Esophagus muscularis mucosa (tissue), 4 donors: ENCODE data around the gene C1R. TPM values are rescaled to one million over a fixed set of nuclear protein-coding genes. Genes with fewer than 3 reads are reported as not detected.

Experiments used
- DNase-seq: peaks from one replicate; pipeline ENCODE4 v3.0.0-alpha.2; 2017; ENCODE audit errors: extremely low spot score
- H3K27ac ChIP-seq, 4 donors: fragments of 200-600 bp; sonication (generic); replicated peaks in 1 of 4; 1 replicate in 3 of 4; 2 replicates in 1 of 4; pipeline ENCODE4 v1.5.1; 2016 to 2019; ENCODE audit warnings: mild to moderate bottlenecking in 1 of 4
- H3K27me3 ChIP-seq, 4 donors: fragments of 200-600 bp; sonication (generic); one replicate each; pipeline versions ENCODE4 v1.5.1 to v1.6.0; 2016 to 2019
- H3K36me3 ChIP-seq, 4 donors: fragments of 200-600 bp; sonication (generic); one replicate each; pipeline ENCODE4 v1.5.1; 2016 to 2019
- H3K4me1 ChIP-seq, 4 donors: fragments of 200-600 bp; sonication (generic); one replicate each; pipeline ENCODE4 v1.5.1; 2016 to 2019
- H3K4me3 ChIP-seq, 4 donors: fragments of 200-600 bp; sonication (generic); 1 replicate in 2 of 4; 2 replicates in 2 of 4; pipeline ENCODE4 v1.5.1; 2016 to 2019; ENCODE audit warnings: mild to moderate bottlenecking in 4 of 4, moderate library complexity in 1 of 4
- H3K9me3 ChIP-seq, 4 donors: fragments of 200-600 bp; sonication (generic); 1 replicate in 3 of 4; 2 replicates in 1 of 4; pipeline ENCODE4 v1.5.1; 2016 to 2019
- EP300 ChIP-seq: sonication (generic); formaldehyde crosslinking; IDR thresholded peaks from one replicate; pipeline ENCODE4 v1.6.1; 2017; ENCODE audit warnings: antibody characterized with exemption
- POLR2A ChIP-seq: fragments of 450-650 bp; IDR thresholded peaks from one replicate; pipeline ENCODE4 v1.6.1; 2017; ENCODE audit warnings: antibody characterized with exemption, moderate library complexity, mild to moderate bottlenecking, low read depth
- POLR2AphosphoS5 ChIP-seq, 2 donors: sonication (generic); formaldehyde crosslinking; IDR thresholded peaks; one replicate each; pipeline ENCODE4 v1.6.1; 2017; ENCODE audit warnings: antibody characterized with exemption in 2 of 2
- WGBS: methylation state at CpG from one replicate; pipeline ENCODE4 v1.1.5; 2018; 5-methylcytosine and 5-hydroxymethylcytosine counted together
- intact Hi-C: fragments of 100-400 bp; cut with DNase I; formaldehyde crosslinking; loops from one replicate; pipeline ENCODE4 v1.15.1; 2023
- total RNA-seq, 4 donors: library from RNA; depleted of rRNA; stranded (reverse); fragments of >200 nt; gene quantifications; one replicate each; pipeline versions ENCODE4 v1.1.0 to v1.2.1, GENCODE V29; 2016
- TF ChIP-seq, protein P1 (sequence below), 3 experiments: fragments of 200-600 bp in 2 of 3; fragments of 450-650 bp in 1 of 3; sonication (generic) in 2 of 3; IDR thresholded peaks; one replicate each; pipeline ENCODE4 v1.5.1; 2017 to 2019; ENCODE audit warnings: antibody characterized with exemption in 3 of 3, mild to moderate bottlenecking in 2 of 3, moderate library complexity in 1 of 3

The C1R gene
- total RNA-seq, 4 donors from 2014 or later, result 324 to 603 (median 572) TPM

DNA sequence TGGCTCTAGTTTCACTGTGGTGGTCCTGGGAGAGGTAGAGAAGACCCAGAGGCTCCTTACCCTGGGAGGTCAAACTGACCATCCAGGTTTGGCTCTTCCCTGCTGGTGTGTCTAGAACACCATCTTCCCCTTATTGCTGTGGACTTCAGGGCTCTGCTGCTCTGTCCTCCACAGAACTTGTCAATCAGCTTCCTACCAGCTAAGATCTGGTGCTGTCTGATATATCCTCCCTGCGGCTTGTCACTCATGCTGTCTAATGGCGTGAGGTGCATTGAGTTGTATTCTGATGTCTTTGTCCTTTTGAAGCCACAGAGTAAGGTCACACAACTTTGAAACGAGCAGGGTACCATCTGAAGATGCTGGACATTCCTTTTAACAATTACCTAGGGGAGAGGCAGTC is 24.0 kb upstream of the C1R start:
- 83% methylated on average over 3 of the region's 3 CpGs for WGBS
- intact Hi-C loops, result no loop called here
- peaks cover 0 to 24% (median 23%) of the 10 kb centered on the region in 4 donors for H3K4me1 ChIP-seq
- H3K4me3 ChIP-seq, result no peak overlapping the region
- H3K9me3 ChIP-seq, result no peaks in the 10 kb centered on the region
- H3K27me3 ChIP-seq, result no peaks in the 10 kb centered on the region
- H3K36me3 ChIP-seq, result peaks cover 0 to 33% (median 3%) of the 10 kb centered on the region in 4 donors
- H3K27ac ChIP-seq, result no peak overlapping the region
- TF ChIP-seq POLR2AphosphoS5 (IDR thresholded peaks at IDR 0.05) (no peak), EP300 (no peak), POLR2A (no peak)
- TF ChIP-seq, protein P1, sequence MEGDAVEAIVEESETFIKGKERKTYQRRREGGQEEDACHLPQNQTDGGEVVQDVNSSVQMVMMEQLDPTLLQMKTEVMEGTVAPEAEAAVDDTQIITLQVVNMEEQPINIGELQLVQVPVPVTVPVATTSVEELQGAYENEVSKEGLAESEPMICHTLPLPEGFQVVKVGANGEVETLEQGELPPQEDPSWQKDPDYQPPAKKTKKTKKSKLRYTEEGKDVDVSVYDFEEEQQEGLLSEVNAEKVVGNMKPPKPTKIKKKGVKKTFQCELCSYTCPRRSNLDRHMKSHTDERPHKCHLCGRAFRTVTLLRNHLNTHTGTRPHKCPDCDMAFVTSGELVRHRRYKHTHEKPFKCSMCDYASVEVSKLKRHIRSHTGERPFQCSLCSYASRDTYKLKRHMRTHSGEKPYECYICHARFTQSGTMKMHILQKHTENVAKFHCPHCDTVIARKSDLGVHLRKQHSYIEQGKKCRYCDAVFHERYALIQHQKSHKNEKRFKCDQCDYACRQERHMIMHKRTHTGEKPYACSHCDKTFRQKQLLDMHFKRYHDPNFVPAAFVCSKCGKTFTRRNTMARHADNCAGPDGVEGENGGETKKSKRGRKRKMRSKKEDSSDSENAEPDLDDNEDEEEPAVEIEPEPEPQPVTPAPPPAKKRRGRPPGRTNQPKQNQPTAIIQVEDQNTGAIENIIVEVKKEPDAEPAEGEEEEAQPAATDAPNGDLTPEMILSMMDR (IDR thresholded peaks at IDR 0.05), result no peak
- no peak for DNase-seq

DNA sequence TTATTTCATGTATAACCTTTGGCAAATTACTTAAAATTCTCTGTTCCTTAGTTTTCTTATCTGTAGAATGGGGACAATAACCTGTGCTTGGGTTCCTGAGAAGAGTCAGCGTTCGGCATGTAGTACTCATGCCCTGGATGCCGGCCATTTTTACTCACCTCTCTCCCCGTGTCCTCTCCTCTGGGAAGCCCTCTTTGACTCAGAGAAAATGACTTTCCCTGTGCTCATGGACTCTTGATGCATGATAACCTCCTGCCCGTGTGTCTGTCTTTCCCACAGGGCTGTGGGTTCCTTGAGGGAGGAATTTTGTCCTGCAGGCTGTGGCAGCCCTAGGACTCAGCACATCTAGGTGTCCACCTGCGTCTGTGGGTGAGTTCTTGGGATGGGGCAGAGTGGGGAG is 22.6 kb upstream of the C1R start:
- H3K27me3 ChIP-seq, result no peaks in the 10 kb centered on the region
- TF ChIP-seq POLR2AphosphoS5 (IDR thresholded peaks at IDR 0.05) (no peak), POLR2A (no peak), EP300 (no peak)
- TF ChIP-seq, protein P1 (IDR thresholded peaks at IDR 0.05), result no peak
- no peak overlapping the region for H3K4me3 ChIP-seq
- peaks cover under 1 to 31% (median 26%) of the 10 kb centered on the region in 4 donors for H3K4me1 ChIP-seq
- peaks cover 0 to 33% (median 3%) of the 10 kb centered on the region in 4 donors for H3K36me3 ChIP-seq
- no peak for DNase-seq
- intact Hi-C loops, result loop anchor here (5.0 kb wide), 2 partner anchors 168 to 243 kb away; partner anchors contain the start of gene SPSB2
- H3K27ac ChIP-seq, result no peak overlapping the region
- WGBS, result 91% methylated on average over 6 of the region's 6 CpGs
- H3K9me3 ChIP-seq, result no peaks in the 10 kb centered on the region

DNA sequence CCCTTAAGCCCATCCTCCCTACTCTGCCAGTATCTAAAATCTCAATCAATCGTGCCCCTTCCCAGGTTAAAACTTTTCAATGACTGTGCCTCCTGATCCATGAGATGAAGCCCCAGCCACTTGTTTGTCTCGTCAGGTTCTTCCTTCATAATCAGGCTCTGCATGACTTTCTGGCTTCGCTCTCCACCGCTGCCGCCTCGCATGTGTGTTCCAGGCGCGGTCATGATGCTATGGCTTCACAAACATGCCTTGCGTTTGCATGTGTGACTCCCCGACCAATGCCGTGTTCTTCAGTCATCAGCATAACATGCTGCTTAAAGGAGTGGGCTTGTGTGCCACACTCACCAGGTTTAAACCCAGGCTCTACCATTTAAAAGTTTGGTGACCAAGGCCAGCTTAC is 21.8 kb upstream of the C1R start:
- no peak for DNase-seq
- Histone ChIP-seq H3K36me3 (peaks cover 0 to 33% (median 3%) of the 10 kb centered on the region in 4 donors), H3K27ac (no peak overlapping the region), H3K4me1 (peaks cover 8 to 38% (median 33%) of the 10 kb centered on the region in 4 donors), H3K27me3 (no peaks in the 10 kb centered on the region), H3K4me3 (no peak overlapping the region), H3K9me3 (no peaks in the 10 kb centered on the region)
- 89% methylated on average over 11 of the region's 11 CpGs for WGBS
- no peak for TF ChIP-seq EP300
- TF ChIP-seq POLR2AphosphoS5 (IDR thresholded peaks at IDR 0.05), result no peak
- TF ChIP-seq POLR2A, result no peak
- TF ChIP-seq, protein P1 (IDR thresholded peaks at IDR 0.05), result no peak
- intact Hi-C loops, result loop anchor here (5.0 kb wide), 2 partner anchors 167 to 242 kb away; partner anchors contain the start of gene SPSB2

DNA sequence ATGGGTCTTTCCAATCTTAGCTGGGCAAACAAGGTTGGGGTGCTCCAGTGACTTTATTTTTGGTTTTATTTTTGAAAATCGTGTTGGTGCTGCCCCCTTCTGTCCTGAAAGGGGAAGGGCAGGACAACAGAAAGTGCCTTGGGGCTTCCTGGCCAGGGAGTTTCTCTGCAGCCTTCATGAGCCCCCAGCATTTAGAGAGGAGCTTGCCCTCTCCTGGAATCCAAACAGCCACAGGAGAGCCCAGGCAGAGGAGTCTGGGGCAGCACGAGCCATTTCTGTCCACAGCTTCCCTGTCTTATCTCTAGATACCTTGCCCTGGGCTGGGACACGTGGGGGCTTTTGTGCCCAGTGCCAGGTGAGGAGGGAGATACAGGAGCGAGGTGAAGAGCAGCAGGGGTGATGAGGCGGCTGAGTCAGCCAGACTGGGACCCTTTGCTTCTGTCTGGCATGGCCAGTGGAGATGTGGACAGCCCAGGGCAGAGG is 21.2 kb upstream of the C1R start:
- H3K27me3 ChIP-seq, result no peaks in the 10 kb centered on the region
- intact Hi-C loops, result loop anchor here (5.0 kb wide), 2 partner anchors 166 to 241 kb away; partner anchors contain the start of gene SPSB2
- WGBS, result 46% methylated on average over 3 of the region's 5 CpGs
- H3K27ac ChIP-seq, result no peak overlapping the region
- H3K4me1 ChIP-seq, result peaks cover 8 to 38% (median 33%) of the 10 kb centered on the region in 4 donors
- TF ChIP-seq POLR2AphosphoS5 (IDR thresholded peaks at IDR 0.05) (peak; percentile 10 to 11), POLR2A (no peak), EP300 (no peak)
- TF ChIP-seq, protein P1 (IDR thresholded peaks at IDR 0.05), result peak; percentile 85 to 89 (median 87)
- no peak overlapping the region for H3K4me3 ChIP-seq
- H3K36me3 ChIP-seq, result peaks cover 0 to 33% (median 3%) of the 10 kb centered on the region in 4 donors
- DNase-seq, result no peak
- no peaks in the 10 kb centered on the region for H3K9me3 ChIP-seq
